ENCODE measurements around the gene TMEM132C.

TMEM132C gene

GRCh38 chr12:128536810-128537209, 269.8 kb downstream of the TMEM132C start:
- no peak for DNase-seq (ENCODE audit: low spot score in 2 of 2)
- Mint-ChIP-seq H3K36me3 (ENCODE audit: insufficient read depth) (peaks cover 2% of the 10 kb centered on the region), H3K4me1 (peaks cover 14% of the 10 kb centered on the region), H3K9me3 (no peaks in the 10 kb centered on the region), H3K4me3 (no peak overlapping the region), H3K27ac (ENCODE audit: low read depth) (no peak overlapping the region), H3K27me3 (no peaks in the 10 kb centered on the region)
- ATAC-seq (replicated peaks; ENCODE audit: extremely low read depth, poor library complexity, severe bottlenecking): no peak

GRCh38 chr12:128537668-128538067, 270.7 kb downstream of the TMEM132C start:
- peaks cover 14% of the 10 kb centered on the region for H3K4me1 Mint-ChIP-seq
- no peak overlapping the region for H3K27ac Mint-ChIP-seq (ENCODE audit: low read depth)
- DNase-seq (ENCODE audit: low spot score in 2 of 2) (no peak), ATAC-seq (replicated peaks; ENCODE audit: extremely low read depth, poor library complexity, severe bottlenecking) (no peak)
- H3K9me3 Mint-ChIP-seq: no peaks in the 10 kb centered on the region
- no peak overlapping the region for H3K4me3 Mint-ChIP-seq
- H3K27me3 Mint-ChIP-seq: no peaks in the 10 kb centered on the region
- H3K36me3 Mint-ChIP-seq (ENCODE audit: insufficient read depth): peaks cover 2% of the 10 kb centered on the region

GRCh38 chr12:128542844-128543243, 275.9 kb downstream of the TMEM132C start:
- no peaks in the 10 kb centered on the region for H3K36me3 Mint-ChIP-seq (ENCODE audit: insufficient read depth)
- ATAC-seq (replicated peaks; ENCODE audit: extremely low read depth, poor library complexity, severe bottlenecking) (peak; percentile 36), DNase-seq (ENCODE audit: low spot score in 2 of 2) (no peak)
- H3K4me3 Mint-ChIP-seq: peak overlapping the region; percentile 70
- H3K27me3 Mint-ChIP-seq: peaks cover 11% of the 10 kb centered on the region
- H3K4me1 Mint-ChIP-seq: peaks cover 13% of the 10 kb centered on the region
- H3K27ac Mint-ChIP-seq (ENCODE audit: low read depth): peak overlapping the region; percentile 88
- no peaks in the 10 kb centered on the region for H3K9me3 Mint-ChIP-seq

GRCh38 chr12:128543460-128543859, 276.5 kb downstream of the TMEM132C start:
- Mint-ChIP-seq H3K4me1 (peaks cover 13% of the 10 kb centered on the region), H3K27ac (ENCODE audit: low read depth) (peak overlapping the region; percentile 88), H3K4me3 (peak overlapping the region; percentile 70), H3K27me3 (peaks cover 11% of the 10 kb centered on the region), H3K36me3 (ENCODE audit: insufficient read depth) (no peaks in the 10 kb centered on the region), H3K9me3 (no peaks in the 10 kb centered on the region)
- DNase-seq (ENCODE audit: low spot score in 2 of 2) (no peak), ATAC-seq (replicated peaks; ENCODE audit: extremely low read depth, poor library complexity, severe bottlenecking) (no peak)

GRCh38 chr12:128543971-128544370, 277.0 kb downstream of the TMEM132C start:
- peak overlapping the region; percentile 88 for H3K27ac Mint-ChIP-seq (ENCODE audit: low read depth)
- peaks cover 13% of the 10 kb centered on the region for H3K4me1 Mint-ChIP-seq
- H3K27me3 Mint-ChIP-seq: peaks cover 11% of the 10 kb centered on the region
- no peaks in the 10 kb centered on the region for H3K36me3 Mint-ChIP-seq (ENCODE audit: insufficient read depth)
- ATAC-seq (replicated peaks; ENCODE audit: extremely low read depth, poor library complexity, severe bottlenecking) (no peak), DNase-seq (ENCODE audit: low spot score in 2 of 2) (no peak)
- H3K9me3 Mint-ChIP-seq: no peaks in the 10 kb centered on the region
- peak overlapping the region; percentile 70 for H3K4me3 Mint-ChIP-seq

- DNase-seq (ENCODE audit: low spot score in 2 of 2): no peak
- H3K36me3 Mint-ChIP-seq (ENCODE audit: insufficient read depth): no peaks in the 10 kb centered on the region
- no peak overlapping the region for H3K4me3 Mint-ChIP-seq
- ATAC-seq (replicated peaks; ENCODE audit: extremely low read depth, poor library complexity, severe bottlenecking): no peak
- no peak overlapping the region for H3K27ac Mint-ChIP-seq (ENCODE audit: low read depth)
- H3K27me3 Mint-ChIP-seq: peaks cover 25% of the 10 kb centered on the region
- peaks cover under 1% of the 10 kb centered on the region for H3K4me1 Mint-ChIP-seq
- H3K9me3 Mint-ChIP-seq: no peaks in the 10 kb centered on the region
Observed at GRCh38 chr12:128548949-128549348, 282.0 kb downstream of the TMEM132C start.

GRCh38 chr12:128549601-128550218, 282.7 kb downstream of the TMEM132C start:
- Mint-ChIP-seq H3K4me1 (no peaks in the 10 kb centered on the region), H3K27me3 (peaks cover 25% of the 10 kb centered on the region), H3K36me3 (ENCODE audit: insufficient read depth) (no peaks in the 10 kb centered on the region), H3K4me3 (no peak overlapping the region), H3K9me3 (no peaks in the 10 kb centered on the region), H3K27ac (ENCODE audit: low read depth) (no peak overlapping the region)
- no peak for DNase-seq (ENCODE audit: low spot score in 2 of 2)
- no peak for ATAC-seq (replicated peaks; ENCODE audit: extremely low read depth, poor library complexity, severe bottlenecking)

GRCh38 chr12:128551266-128551665, 284.3 kb downstream of the TMEM132C start:
- peaks cover 17% of the 10 kb centered on the region for H3K27me3 Mint-ChIP-seq
- H3K27ac Mint-ChIP-seq (ENCODE audit: low read depth): no peak overlapping the region
- no peak for DNase-seq (ENCODE audit: low spot score in 2 of 2)

GRCh38 chr12:128554546-128555304, 287.8 kb downstream of the TMEM132C start:
- no peak overlapping the region for H3K27ac Mint-ChIP-seq (ENCODE audit: low read depth)
- no peaks in the 10 kb centered on the region for H3K36me3 Mint-ChIP-seq (ENCODE audit: insufficient read depth)
- DNase-seq (ENCODE audit: low spot score in 2 of 2) (no peak), ATAC-seq (replicated peaks; ENCODE audit: extremely low read depth, poor library complexity, severe bottlenecking) (no peak)
- no peaks in the 10 kb centered on the region for H3K9me3 Mint-ChIP-seq
- H3K4me3 Mint-ChIP-seq: no peak overlapping the region
- no peaks in the 10 kb centered on the region for H3K4me1 Mint-ChIP-seq
- H3K27me3 Mint-ChIP-seq: peaks cover 19% of the 10 kb centered on the region

More at GRCh38 chr12:128551266-128551665, 284.3 kb downstream of the TMEM132C start:
- no peak overlapping the region for H3K4me3 Mint-ChIP-seq
- ATAC-seq (replicated peaks; ENCODE audit: extremely low read depth, poor library complexity, severe bottlenecking): no peak
- H3K4me1 Mint-ChIP-seq: no peaks in the 10 kb centered on the region
- H3K36me3 Mint-ChIP-seq (ENCODE audit: insufficient read depth): no peaks in the 10 kb centered on the region
- no peaks in the 10 kb centered on the region for H3K9me3 Mint-ChIP-seq

GRCh38 chr12:128557231-128557630, 290.3 kb downstream of the TMEM132C start:
- no peak for DNase-seq (ENCODE audit: low spot score in 2 of 2)
- Mint-ChIP-seq H3K36me3 (ENCODE audit: insufficient read depth) (no peaks in the 10 kb centered on the region), H3K27ac (ENCODE audit: low read depth) (no peak overlapping the region), H3K27me3 (peaks cover 22% of the 10 kb centered on the region), H3K9me3 (no peaks in the 10 kb centered on the region), H3K4me1 (no peaks in the 10 kb centered on the region), H3K4me3 (no peak overlapping the region)
- ATAC-seq (replicated peaks; ENCODE audit: extremely low read depth, poor library complexity, severe bottlenecking): no peak

- no peak for ATAC-seq (replicated peaks; ENCODE audit: extremely low read depth, poor library complexity, severe bottlenecking)
- no peak overlapping the region for H3K4me3 Mint-ChIP-seq
- H3K9me3 Mint-ChIP-seq: no peaks in the 10 kb centered on the region
- H3K4me1 Mint-ChIP-seq: peaks cover 4% of the 10 kb centered on the region
- no peak for DNase-seq (ENCODE audit: low spot score in 2 of 2)
- H3K27ac Mint-ChIP-seq (ENCODE audit: low read depth): no peak overlapping the region
- peaks cover 15% of the 10 kb centered on the region for H3K27me3 Mint-ChIP-seq
- no peaks in the 10 kb centered on the region for H3K36me3 Mint-ChIP-seq (ENCODE audit: insufficient read depth)
Observed at GRCh38 chr12:128564956-128565355, 298.0 kb downstream of the TMEM132C start.

GRCh38 chr12:128567730-128568129, 300.8 kb downstream of the TMEM132C start:
- no peak overlapping the region for H3K27ac Mint-ChIP-seq (ENCODE audit: low read depth)
- H3K36me3 Mint-ChIP-seq (ENCODE audit: insufficient read depth): peaks cover 3% of the 10 kb centered on the region
- DNase-seq (ENCODE audit: low spot score in 2 of 2) (no peak), ATAC-seq (replicated peaks; ENCODE audit: extremely low read depth, poor library complexity, severe bottlenecking) (no peak)
- H3K4me1 Mint-ChIP-seq: peaks cover 15% of the 10 kb centered on the region
- H3K27me3 Mint-ChIP-seq: no peaks in the 10 kb centered on the region
- no peak overlapping the region for H3K4me3 Mint-ChIP-seq
- H3K9me3 Mint-ChIP-seq: no peaks in the 10 kb centered on the region

All from central memory CD8-positive, alpha-beta T cell (primary cell).